Panc1 (cell line): Measurements from ENCODE around the gene GRIN2D. TPM values are rescaled to one million over a fixed set of nuclear protein-coding genes. Genes with fewer than 3 reads are reported as not detected.
A peak's percentile ranks its signal among the peaks of the same experiment; 100 is the strongest.

ENCODE experiments used
- ATAC-seq: fragments of 200-7000 bp; cut with Tn5 transposase; 2 replicates; pipeline ENCODE4 v1.9.1; 2020; ENCODE audit warnings: mild to moderate bottlenecking, moderate library complexity
- BruUV-seq: library from RNA; stranded (reverse); fragments of 400-500 nt; replicated peaks from 2 replicates; lab custom pipeline; 2021; lab: Mats Ljungman, UMichigan
- CTCF ChIA-PET: fragments of 300-600 bp; sonication (Branson Sonifier 250); formaldehyde crosslinking; loops from one replicate; lab custom pipeline; 2022; ENCODE audit warnings: antibody characterized with exemption; lab: Charles Lee
- POLR2A ChIA-PET: fragments of 300-600 bp; sonication (Branson Sonifier 250); formaldehyde crosslinking; loops from one replicate; lab custom pipeline; 2022; ENCODE audit warnings: antibody characterized with exemption; lab: Charles Lee
- DNase-seq: peaks from one replicate; pipeline ENCODE4 v3.0.0-alpha.2; 2010; ENCODE audit warnings: low read depth, low spot score
- H3K27ac ChIP-seq: 2 replicates; pipeline ENCODE4 v1.5.1; 2011; ENCODE audit warnings: mild to moderate bottlenecking, low read length, inconsistent platforms
- H3K27me3 ChIP-seq: fragments of 200-500 bp; sonication (Bioruptor generic); 2 replicates; pipeline ENCODE4 v1.6.0; 2014; ENCODE audit warnings: low read length, inconsistent platforms; ENCODE audit not compliant: control insufficient read depth, insufficient read depth
- H3K36me3 ChIP-seq: fragments of 200-500 bp; sonication (Bioruptor generic); 2 replicates; pipeline ENCODE4 v1.5.1; 2014; ENCODE audit warnings: inconsistent platforms, mild to moderate bottlenecking, low read length, moderate library complexity; ENCODE audit not compliant: control insufficient read depth, insufficient read depth
- H3K4me1 ChIP-seq: 2 replicates; pipeline ENCODE4 v1.5.1; 2011; ENCODE audit warnings: inconsistent platforms, mild to moderate bottlenecking, low read length, moderate library complexity; ENCODE audit not compliant: control insufficient read depth, insufficient read depth
- H3K4me3 ChIP-seq, 2 experiments: 2 replicates each; pipeline ENCODE4 v1.5.1; 2011 to 2012; ENCODE audit warnings: low read depth in 2 of 2, low read length in 2 of 2, mild to moderate bottlenecking in 2 of 2, inconsistent platforms in 1 of 2, moderate library complexity in 1 of 2
- H3K9me3 ChIP-seq: fragments of 200-500 bp; sonication (Bioruptor generic); 2 replicates; pipeline ENCODE4 v1.5.1; 2014; ENCODE audit warnings: low read depth, mild to moderate bottlenecking, inconsistent platforms, low read length, moderate library complexity; ENCODE audit not compliant: control insufficient read depth, insufficient read depth
- CTCF ChIP-seq: fragments of 450-650 bp; IDR thresholded peaks from 2 replicates; pipeline ENCODE4 v1.5.1; 2017; ENCODE audit warnings: mild to moderate bottlenecking
- POLR2AphosphoS5 ChIP-seq: IDR thresholded peaks from 2 replicates; pipeline ENCODE4 v1.6.1; 2012; ENCODE audit warnings: mild to moderate bottlenecking, low read depth, low read length, moderate library complexity
- REST ChIP-seq, 2 experiments: IDR thresholded peaks; 2 replicates each; pipeline ENCODE4 v1.6.1; 2011 to 2012; ENCODE audit warnings: low read depth in 2 of 2, control low read depth in 1 of 2, low read length in 1 of 2, mild to moderate bottlenecking in 1 of 2, moderate library complexity in 1 of 2; ENCODE audit not compliant: insufficient read depth in 1 of 2
- SIN3A ChIP-seq: IDR thresholded peaks from 2 replicates; pipeline ENCODE4 v1.6.1; 2012; ENCODE audit warnings: low read depth, mild to moderate bottlenecking, low read length, moderate library complexity, borderline replicate concordance; ENCODE audit not compliant: insufficient read depth
- TCF7L2 ChIP-seq: IDR thresholded peaks from 2 replicates; pipeline ENCODE4 v1.6.1; 2011; ENCODE audit warnings: mild to moderate bottlenecking, low read depth, low read length, inconsistent platforms
- in situ Hi-C: cut with HindIII; loops from 2 replicates; pipeline ENCODE4 v1.10.0; 2016; ENCODE audit warnings: low sequenced_read_pairs, low pct_unique_long_range_greater_than_20kb
- intact Hi-C: fragments of 100-400 bp; cut with micrococcal nuclease; formaldehyde crosslinking; loops from one replicate; pipeline ENCODE4 v1.10.0; 2022; ENCODE audit not compliant: unreplicated experiment
- total RNA-seq: library from RNA; stranded (reverse); gene quantifications from one replicate; pipeline ENCODE4 v1.2.1, GENCODE V29; 2021; ENCODE audit not compliant: unreplicated experiment

Gene GRIN2D
- total RNA-seq, 1 experiment from 2014 or later: 6.2 TPM

DNA sequence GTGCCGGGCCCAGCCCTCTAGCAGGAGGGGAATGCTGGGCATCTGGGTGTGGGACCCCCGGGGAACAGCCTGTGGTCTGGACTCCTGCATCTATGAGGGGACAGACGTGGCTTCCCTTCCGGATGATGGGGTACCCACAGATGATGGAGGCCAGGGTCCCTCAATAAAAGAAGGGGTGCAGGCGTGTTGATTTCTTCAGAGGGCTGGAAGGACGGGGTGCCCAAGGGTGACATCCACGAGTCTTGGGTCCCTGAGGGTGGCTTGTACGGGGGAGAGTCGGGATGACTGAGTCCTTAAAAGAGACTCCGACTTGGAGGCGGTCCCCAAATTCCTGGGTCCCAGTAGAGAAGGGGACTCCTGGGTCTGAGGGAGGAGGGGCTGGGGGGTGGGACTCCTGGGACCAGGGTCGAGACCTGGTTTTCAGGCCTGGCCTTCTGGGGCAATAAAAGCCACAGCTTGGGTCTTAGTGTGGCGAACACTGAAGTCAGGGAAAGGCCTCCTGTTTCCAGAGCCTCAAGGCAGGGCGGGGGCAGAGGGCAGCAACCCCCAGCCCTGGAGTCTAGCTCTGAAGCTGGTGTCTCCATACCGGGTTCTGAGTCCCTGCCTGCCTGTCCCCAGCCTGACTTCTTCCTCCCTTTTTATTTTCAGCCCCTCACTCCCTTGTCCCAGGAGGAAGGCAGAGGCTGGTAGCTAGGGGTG lies 459 bp upstream of the GRIN2D start:
- Histone ChIP-seq H3K4me1 (peaks cover 33% of the 10 kb centered on the region), H3K36me3 (peaks cover 14% of the 10 kb centered on the region; the same call in 1 of the 2 replicates), H3K27ac (peak overlapping the region; percentile 57), H3K4me3 (peak overlapping the region; percentile 39 to 67), H3K27me3 (no peaks in the 10 kb centered on the region), H3K9me3 (no peaks in the 10 kb centered on the region)
- DNase-seq (no peak), ATAC-seq (0 out of 2 replicates have a peak, but pooled peaks have one; percentile 5)
- POLR2A ChIA-PET: no interaction called here
- in situ Hi-C loops: no loop called here
- intact Hi-C loops: no loop called here
- no TSS peak for BruUV-seq
- TF ChIP-seq SIN3A (no peak), CTCF (no peak), POLR2AphosphoS5 (no peak), REST (IDR thresholded peaks at IDR 0.05; ENCODE audit: insufficient read depth in 1 of 2, low read depth in 2 of 2, low read length in 1 of 2) (no peak), TCF7L2 (no peak)
- CTCF ChIA-PET: interaction anchor here (0.5 to 0.6 kb wide), 2 partner anchors 53 to 135 kb away, joined by 4 to 8 read pairs; no protein-coding TSS in a partner anchor

DNA sequence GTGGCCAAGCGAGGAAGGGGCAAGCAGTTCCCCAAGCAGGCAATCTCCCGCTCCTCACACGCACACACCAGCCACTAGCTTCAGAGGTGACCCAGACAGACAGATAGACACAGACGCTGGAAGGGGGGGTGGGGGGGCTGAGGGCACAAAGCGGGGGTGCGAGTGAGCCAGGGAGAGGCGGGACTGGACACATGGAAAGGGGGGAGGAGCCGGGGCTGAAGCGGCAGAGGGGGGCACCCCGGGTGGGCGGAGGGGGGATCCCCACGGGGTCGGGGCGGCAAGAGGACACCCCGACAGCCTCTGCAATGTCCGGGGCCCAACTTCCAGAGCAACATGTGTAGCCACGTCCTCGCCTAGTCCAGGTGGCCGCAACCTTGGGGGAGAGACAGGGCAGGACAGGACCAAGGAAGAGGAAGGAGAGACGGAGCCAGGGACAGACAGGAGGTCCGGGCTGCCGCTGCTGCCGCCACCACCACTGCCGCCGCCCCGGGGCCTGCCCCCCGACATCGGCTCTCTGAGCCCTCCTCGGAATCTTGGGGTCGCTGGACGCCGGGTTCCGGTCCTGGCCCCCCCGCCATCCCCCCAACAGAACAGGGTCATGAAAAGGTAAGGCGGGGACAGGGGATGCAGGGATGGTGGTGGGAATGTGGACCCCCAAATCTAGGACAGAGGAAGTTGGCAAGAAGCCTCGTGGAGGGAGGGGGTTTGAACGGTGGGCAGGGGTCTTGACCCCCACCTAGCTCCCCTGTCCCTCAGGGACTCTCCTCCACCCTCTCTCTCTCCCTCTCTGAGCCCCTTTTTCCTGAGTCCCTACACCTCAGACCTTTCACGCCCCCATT lies 1.1 kb downstream of the GRIN2D start:
- Histone ChIP-seq H3K36me3 (peaks cover 12% of the 10 kb centered on the region; the same call in 1 of the 2 replicates), H3K4me1 (peaks cover 33% of the 10 kb centered on the region), H3K9me3 (no peaks in the 10 kb centered on the region), H3K27me3 (no peaks in the 10 kb centered on the region), H3K4me3 (peak overlapping the region; percentile 39 to 67), H3K27ac (0 out of 2 replicates have a peak overlapping the region, but pooled peaks have one; percentile 54)
- intact Hi-C loops: no loop called here
- BruUV-seq: no TSS peak
- in situ Hi-C loops: no loop called here
- DNase-seq: no peak
- TF ChIP-seq CTCF: no peak
- no peak for TF ChIP-seq POLR2AphosphoS5
- TF ChIP-seq REST (IDR thresholded peaks at IDR 0.05; ENCODE audit: insufficient read depth in 1 of 2, low read depth in 2 of 2, low read length in 1 of 2): no peak
- TF ChIP-seq TCF7L2: no peak
- TF ChIP-seq SIN3A: no peak
- no peak for ATAC-seq
- CTCF ChIA-PET: no interaction called here
- POLR2A ChIA-PET: interaction anchor here (0.6 kb wide), 1 partner anchor 11 kb away, joined by 7 read pairs; no protein-coding TSS in a partner anchor
